HepG2 (cell line): Measurements from ENCODE around the gene MAP3K19. TPM values are rescaled to one million over a fixed set of nuclear protein-coding genes. Genes with fewer than 3 reads are reported as not detected.

ENCODE experiments used
- FOXM1 ChIP-seq: sonication (generic); formaldehyde crosslinking; IDR thresholded peaks from 2 replicates; pipeline ENCODE4 v1.5.0; 2020; ENCODE audit warnings: missing genetic modification reagents
- HNF1B ChIP-seq: sonication (generic); formaldehyde crosslinking; IDR thresholded peaks from 2 replicates; pipeline ENCODE4 v1.5.1; 2020; ENCODE audit warnings: mild to moderate bottlenecking, moderate library complexity, missing genetic modification reagents
- KDM5B ChIP-seq: sonication (generic); formaldehyde crosslinking; IDR thresholded peaks from 2 replicates; pipeline ENCODE4 v1.4.0; 2020; ENCODE audit warnings: missing genetic modification reagents, mild to moderate bottlenecking, borderline replicate concordance
- MEIS2 ChIP-seq: sonication (generic); formaldehyde crosslinking; IDR thresholded peaks from 2 replicates; pipeline ENCODE4 v1.9.0; 2021; ENCODE audit warnings: mild to moderate bottlenecking, missing genetic modification reagents
- PHF21A ChIP-seq: sonication (generic); formaldehyde crosslinking; IDR thresholded peaks from 2 replicates; pipeline ENCODE4 v1.5.0; 2020; ENCODE audit warnings: mild to moderate bottlenecking, missing genetic modification reagents
- RAD21 ChIP-seq: fragments of 450-650 bp; formaldehyde crosslinking; IDR thresholded peaks from 2 replicates; pipeline ENCODE4 v1.5.0; 2020; ENCODE audit warnings: mild to moderate bottlenecking
- TBP ChIP-seq: sonication (generic); formaldehyde crosslinking; IDR thresholded peaks from 2 replicates; pipeline ENCODE4 v1.5.0; 2020; ENCODE audit warnings: missing genetic modification reagents
- ZBTB33 ChIP-seq: sonication (generic); formaldehyde crosslinking; IDR thresholded peaks from 2 replicates; pipeline ENCODE4 v1.4.0; 2020; ENCODE audit warnings: missing genetic modification reagents
- ZBTB42 ChIP-seq: sonication (generic); formaldehyde crosslinking; IDR thresholded peaks from 2 replicates; pipeline ENCODE4 v1.5.0; 2020; ENCODE audit warnings: mild to moderate bottlenecking, missing genetic modification reagents
- ZNF574 ChIP-seq: sonication (generic); formaldehyde crosslinking; IDR thresholded peaks from 2 replicates; pipeline ENCODE4 v1.4.0; 2020; ENCODE audit warnings: missing genetic modification reagents
- ZNF615 ChIP-seq: sonication (generic); formaldehyde crosslinking; IDR thresholded peaks from 2 replicates; pipeline ENCODE4 v1.5.0; 2020; ENCODE audit warnings: mild to moderate bottlenecking, missing genetic modification reagents, borderline replicate concordance
- ZNF749 ChIP-seq: sonication (generic); formaldehyde crosslinking; IDR thresholded peaks from 2 replicates; pipeline ENCODE4 v1.8.0; 2022; ENCODE audit warnings: mild to moderate bottlenecking, missing genetic modification reagents, moderate library complexity, borderline replicate concordance
- polyA plus RNA-seq, 8 experiments: library from polyadenylated mRNA; depleted of rRNA in 3 of 8; stranded (reverse) in 7 of 8; unstranded in 1 of 8; fragments of >200 nt; fragmentation: Illumina TruSeq in 4 of 8; extraction: Trizol in 4 of 8; gene quantifications; 2 replicates each; pipeline versions ENCODE4 v1.2.1 to v1.2.3, GENCODE V29; 2011 to 2016; ENCODE audit warnings: low read depth in 4 of 8, missing spikeins in 1 of 8, mixed read lengths in 1 of 8; ENCODE audit not compliant: insufficient read depth in 1 of 8
- total RNA-seq, 5 experiments: library from RNA; depleted of rRNA; stranded (reverse); fragments of >200 nt; fragmentation: Illumina TruSeq; extraction: Trizol; gene quantifications; 2 replicates each; pipeline ENCODE4 v1.2.3, GENCODE V29; 2016; ENCODE audit warnings: low read depth in 1 of 5
- TF ChIP-seq, protein P1 (sequence below): sonication (generic); formaldehyde crosslinking; IDR thresholded peaks from 2 replicates; pipeline ENCODE4 v1.5.0; 2020; ENCODE audit warnings: missing genetic modification reagents
- TF ChIP-seq, protein P2 (sequence below): sonication (generic); formaldehyde crosslinking; IDR thresholded peaks from 2 replicates; pipeline ENCODE4 v1.4.0; 2020; ENCODE audit warnings: mild to moderate bottlenecking, missing genetic modification reagents, borderline replicate concordance
- TF ChIP-seq, protein P3 (sequence below): sonication (generic); formaldehyde crosslinking; conservative IDR thresholded peaks from 2 replicates; pipeline ENCODE4 v1.4.0; 2020; ENCODE audit warnings: missing genetic modification reagents

The MAP3K19 gene
- total and polyA plus RNA-seq, 2 of the 13 experiments (the other 11 are each of a cell fraction or from before 2014, with no cell fraction given) = not detected

DNA sequence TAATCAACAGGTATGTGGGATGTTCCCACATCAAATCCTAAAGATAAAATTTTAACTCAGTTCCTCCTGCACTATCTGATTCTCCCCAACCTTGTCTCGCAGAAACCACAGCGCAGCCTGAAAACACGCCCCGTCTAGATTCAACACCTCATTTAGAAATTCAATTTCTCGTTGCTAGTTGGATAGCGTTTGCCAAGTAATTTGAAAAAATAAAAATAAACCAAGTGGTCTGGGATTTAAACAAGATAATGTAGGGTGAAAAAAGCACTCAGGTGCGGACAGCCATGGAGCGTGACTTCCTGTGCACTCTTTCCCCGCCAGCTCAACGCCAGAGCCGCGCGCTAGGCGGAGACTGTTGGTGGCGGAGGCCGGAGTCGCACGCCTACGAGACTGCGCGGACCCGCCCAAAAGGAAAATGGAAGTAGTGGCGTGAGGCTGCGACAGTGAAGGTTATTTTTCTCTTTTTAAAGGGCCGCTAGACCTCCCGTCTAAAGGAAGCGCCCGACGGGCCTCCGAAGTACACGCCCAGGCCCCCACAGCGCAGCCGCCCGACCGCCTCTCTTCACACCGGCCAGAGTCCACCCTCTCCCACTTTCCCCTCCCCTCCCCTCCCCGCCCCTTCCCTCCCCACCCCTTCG is 129.2 kb downstream of the MAP3K19 start (continued):
- peak; percentile 89; the same call in 1 of the 2 replicates for TF ChIP-seq ZNF615 (CRISPR knock-in tag)
- TF ChIP-seq RAD21 (CRISPR knock-in tag) = peak; percentile 59
- no peak for TF ChIP-seq PHF21A
- no peak for TF ChIP-seq ZBTB33 (CRISPR knock-in tag)
- TF ChIP-seq FOXM1 (CRISPR knock-in tag) = no peak
- TF ChIP-seq, protein P1, sequence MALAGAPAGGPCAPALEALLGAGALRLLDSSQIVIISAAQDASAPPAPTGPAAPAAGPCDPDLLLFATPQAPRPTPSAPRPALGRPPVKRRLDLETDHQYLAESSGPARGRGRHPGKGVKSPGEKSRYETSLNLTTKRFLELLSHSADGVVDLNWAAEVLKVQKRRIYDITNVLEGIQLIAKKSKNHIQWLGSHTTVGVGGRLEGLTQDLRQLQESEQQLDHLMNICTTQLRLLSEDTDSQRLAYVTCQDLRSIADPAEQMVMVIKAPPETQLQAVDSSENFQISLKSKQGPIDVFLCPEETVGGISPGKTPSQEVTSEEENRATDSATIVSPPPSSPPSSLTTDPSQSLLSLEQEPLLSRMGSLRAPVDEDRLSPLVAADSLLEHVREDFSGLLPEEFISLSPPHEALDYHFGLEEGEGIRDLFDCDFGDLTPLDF (CRISPR knock-in tag) = no peak
- TF ChIP-seq ZNF749 (CRISPR knock-in tag) = no peak
- TF ChIP-seq, protein P2, sequence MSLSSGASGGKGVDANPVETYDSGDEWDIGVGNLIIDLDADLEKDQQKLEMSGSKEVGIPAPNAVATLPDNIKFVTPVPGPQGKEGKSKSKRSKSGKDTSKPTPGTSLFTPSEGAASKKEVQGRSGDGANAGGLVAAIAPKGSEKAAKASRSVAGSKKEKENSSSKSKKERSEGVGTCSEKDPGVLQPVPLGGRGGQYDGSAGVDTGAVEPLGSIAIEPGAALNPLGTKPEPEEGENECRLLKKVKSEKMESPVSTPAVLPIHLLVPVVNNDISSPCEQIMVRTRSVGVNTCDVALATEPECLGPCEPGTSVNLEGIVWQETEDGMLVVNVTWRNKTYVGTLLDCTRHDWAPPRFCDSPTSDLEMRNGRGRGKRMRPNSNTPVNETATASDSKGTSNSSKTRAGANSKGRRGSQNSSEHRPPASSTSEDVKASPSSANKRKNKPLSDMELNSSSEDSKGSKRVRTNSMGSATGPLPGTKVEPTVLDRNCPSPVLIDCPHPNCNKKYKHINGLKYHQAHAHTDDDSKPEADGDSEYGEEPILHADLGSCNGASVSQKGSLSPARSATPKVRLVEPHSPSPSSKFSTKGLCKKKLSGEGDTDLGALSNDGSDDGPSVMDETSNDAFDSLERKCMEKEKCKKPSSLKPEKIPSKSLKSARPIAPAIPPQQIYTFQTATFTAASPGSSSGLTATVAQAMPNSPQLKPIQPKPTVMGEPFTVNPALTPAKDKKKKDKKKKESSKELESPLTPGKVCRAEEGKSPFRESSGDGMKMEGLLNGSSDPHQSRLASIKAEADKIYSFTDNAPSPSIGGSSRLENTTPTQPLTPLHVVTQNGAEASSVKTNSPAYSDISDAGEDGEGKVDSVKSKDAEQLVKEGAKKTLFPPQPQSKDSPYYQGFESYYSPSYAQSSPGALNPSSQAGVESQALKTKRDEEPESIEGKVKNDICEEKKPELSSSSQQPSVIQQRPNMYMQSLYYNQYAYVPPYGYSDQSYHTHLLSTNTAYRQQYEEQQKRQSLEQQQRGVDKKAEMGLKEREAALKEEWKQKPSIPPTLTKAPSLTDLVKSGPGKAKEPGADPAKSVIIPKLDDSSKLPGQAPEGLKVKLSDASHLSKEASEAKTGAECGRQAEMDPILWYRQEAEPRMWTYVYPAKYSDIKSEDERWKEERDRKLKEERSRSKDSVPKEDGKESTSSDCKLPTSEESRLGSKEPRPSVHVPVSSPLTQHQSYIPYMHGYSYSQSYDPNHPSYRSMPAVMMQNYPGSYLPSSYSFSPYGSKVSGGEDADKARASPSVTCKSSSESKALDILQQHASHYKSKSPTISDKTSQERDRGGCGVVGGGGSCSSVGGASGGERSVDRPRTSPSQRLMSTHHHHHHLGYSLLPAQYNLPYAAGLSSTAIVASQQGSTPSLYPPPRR = no peak; the same call in 1 of the 2 replicates
- TF ChIP-seq MEIS2 (CRISPR knock-in tag) = no peak
- no peak for TF ChIP-seq ZNF574 (CRISPR knock-in tag)
- TF ChIP-seq ZBTB42 (CRISPR knock-in tag) = no peak
- TF ChIP-seq, protein P3, sequence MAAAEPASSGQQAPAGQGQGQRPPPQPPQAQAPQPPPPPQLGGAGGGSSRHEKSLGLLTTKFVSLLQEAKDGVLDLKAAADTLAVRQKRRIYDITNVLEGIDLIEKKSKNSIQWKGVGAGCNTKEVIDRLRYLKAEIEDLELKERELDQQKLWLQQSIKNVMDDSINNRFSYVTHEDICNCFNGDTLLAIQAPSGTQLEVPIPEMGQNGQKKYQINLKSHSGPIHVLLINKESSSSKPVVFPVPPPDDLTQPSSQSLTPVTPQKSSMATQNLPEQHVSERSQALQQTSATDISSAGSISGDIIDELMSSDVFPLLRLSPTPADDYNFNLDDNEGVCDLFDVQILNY (CRISPR knock-in tag) = peak; percentile 66; the same call in 1 of the 2 replicates
- TF ChIP-seq HNF1B (CRISPR knock-in tag) = no peak
- TF ChIP-seq TBP (CRISPR knock-in tag) = no peak
- peak; percentile 18; the same call in 1 of the 2 replicates for TF ChIP-seq KDM5B (CRISPR knock-in tag)
